HEK293 (cell line): Measurements from ENCODE around the gene DSTN.

ENCODE experiments used
- CTCF ChIA-PET: fragments of 350-600 bp; formaldehyde crosslinking; extraction: SDS; loops from one replicate; lab custom pipeline; 2021; ENCODE audit warnings: antibody characterized with exemption; lab: Yijun Ruan, JAX
- POLR2A ChIA-PET: fragments of 300-600 bp; formaldehyde crosslinking; extraction: SDS; loops from one replicate; lab custom pipeline; 2020; ENCODE audit warnings: antibody characterized with exemption, inconsistent platforms; lab: Yijun Ruan, JAX
- H3K27ac ChIP-seq: fragments of 200-500 bp; sonication (Bioruptor generic); 2 replicates; pipeline ENCODE4 v1.5.1; 2014; ENCODE audit warnings: low read depth, low read length, control low read depth, inconsistent platforms; ENCODE audit errors: extremely low read depth
- H3K36me3 ChIP-seq, 2 experiments: fragments of 200-500 bp in 1 of 2; sonication (Bioruptor generic) in 1 of 2; 1 replicate in 1 of 2; 2 replicates in 1 of 2; pipeline ENCODE4 v1.5.1; 2014 to 2017; ENCODE audit warnings: inconsistent platforms in 2 of 2, low read length in 2 of 2; ENCODE audit not compliant: control insufficient read depth in 2 of 2, insufficient read depth in 1 of 2
- H3K4me1 ChIP-seq: fragments of 200-500 bp; sonication (Bioruptor generic); 2 replicates; pipeline ENCODE4 v1.5.1; 2014; ENCODE audit warnings: mild to moderate bottlenecking, low read length, inconsistent platforms; ENCODE audit not compliant: control insufficient read depth, insufficient read depth
- H3K4me3 ChIP-seq: 2 replicates; pipeline ENCODE4 v1.5.1; 2011; ENCODE audit warnings: low read depth, mild to moderate bottlenecking, control low read depth, low read length, moderate library complexity
- H3K9me3 ChIP-seq: fragments of 200-500 bp; sonication (Bioruptor generic); 2 replicates; pipeline ENCODE4 v1.5.1; 2014; ENCODE audit warnings: low read depth, low read length, inconsistent platforms; ENCODE audit not compliant: control insufficient read depth, insufficient read depth
- CTCF ChIP-seq: fragments of 450-650 bp; formaldehyde crosslinking; IDR thresholded peaks from 2 replicates; pipeline ENCODE4 v1.5.1; 2016; ENCODE audit warnings: missing biosample characterization, missing genetic modification characterization
- ELK4 ChIP-seq: IDR thresholded peaks from 2 replicates; pipeline ENCODE4 v1.6.1; 2011; ENCODE audit warnings: mild to moderate bottlenecking, low read depth, low read length, borderline replicate concordance
- HOXD13 ChIP-seq: sonication (generic); formaldehyde crosslinking; IDR thresholded peaks from 2 replicates; pipeline ENCODE4 v1.8.0; 2022; ENCODE audit warnings: missing genetic modification reagents, borderline replicate concordance
- INSM2 ChIP-seq: fragments of 450-650 bp; formaldehyde crosslinking; IDR thresholded peaks from 2 replicates; pipeline ENCODE4 v1.5.1; 2016; ENCODE audit warnings: missing biosample characterization, missing genetic modification characterization
- KLF16 ChIP-seq: fragments of 450-650 bp; formaldehyde crosslinking; IDR thresholded peaks from 2 replicates; pipeline ENCODE4 v1.5.1; 2017; ENCODE audit warnings: missing biosample characterization, missing genetic modification characterization
- MYNN ChIP-seq: fragments of 450-650 bp; formaldehyde crosslinking; IDR thresholded peaks from 2 replicates; pipeline ENCODE4 v1.5.1; 2016; ENCODE audit warnings: missing biosample characterization, missing genetic modification characterization, borderline replicate concordance
- SCRT1 ChIP-seq: fragments of 450-650 bp; formaldehyde crosslinking; IDR thresholded peaks from 2 replicates; pipeline ENCODE4 v1.5.1; 2016; ENCODE audit warnings: missing biosample characterization, missing genetic modification characterization, borderline replicate concordance
- ZBTB7A ChIP-seq: fragments of 450-650 bp; formaldehyde crosslinking; IDR thresholded peaks from 2 replicates; pipeline ENCODE4 v1.5.1; 2016; ENCODE audit warnings: low read depth, missing biosample characterization, missing genetic modification characterization
- ZNF132 ChIP-seq: fragments of 450-650 bp; formaldehyde crosslinking; IDR thresholded peaks from 2 replicates; pipeline ENCODE4 v1.5.1; 2017; ENCODE audit warnings: missing biosample characterization, missing genetic modification characterization, borderline replicate concordance
- ZNF214 ChIP-seq: fragments of 450-650 bp; formaldehyde crosslinking; IDR thresholded peaks from 2 replicates; pipeline ENCODE4 v1.5.1; 2017; ENCODE audit warnings: missing biosample characterization, mild to moderate bottlenecking, missing genetic modification characterization, borderline replicate concordance
- ZNF24 ChIP-seq: fragments of 450-650 bp; formaldehyde crosslinking; IDR thresholded peaks from 2 replicates; pipeline ENCODE4 v1.5.1; 2016; ENCODE audit warnings: missing biosample characterization, missing genetic modification characterization
- ZNF302 ChIP-seq: fragments of 450-650 bp; formaldehyde crosslinking; IDR thresholded peaks from 2 replicates; pipeline ENCODE4 v1.5.1; 2016; ENCODE audit warnings: missing biosample characterization, missing genetic modification characterization, low read depth
- ZNF561 ChIP-seq: fragments of 450-650 bp; IDR thresholded peaks from 2 replicates; pipeline ENCODE4 v1.5.1; 2018; ENCODE audit warnings: missing biosample characterization, missing genetic modification characterization, borderline replicate concordance
- ZNF776 ChIP-seq: fragments of 450-650 bp; formaldehyde crosslinking; IDR thresholded peaks from 2 replicates; pipeline ENCODE4 v1.5.0; 2017; ENCODE audit warnings: missing biosample characterization, missing genetic modification characterization, borderline replicate concordance
- ZNF792 ChIP-seq: fragments of 450-650 bp; formaldehyde crosslinking; IDR thresholded peaks from 2 replicates; pipeline ENCODE4 v1.5.1; 2016; ENCODE audit warnings: missing biosample characterization, missing genetic modification characterization
- ZNF843 ChIP-seq: fragments of 450-650 bp; formaldehyde crosslinking; IDR thresholded peaks from 2 replicates; pipeline ENCODE4 v1.5.1; 2016; ENCODE audit warnings: missing biosample characterization, missing genetic modification characterization
- TF ChIP-seq, protein P1 (sequence below): fragments of 450-650 bp; formaldehyde crosslinking; conservative IDR thresholded peaks from 2 replicates; pipeline ENCODE4 v1.5.1; 2016; ENCODE audit warnings: low read depth, missing biosample characterization, missing genetic modification characterization
- TF ChIP-seq, protein P2 (sequence below): fragments of 450-650 bp; formaldehyde crosslinking; IDR thresholded peaks from 2 replicates; pipeline ENCODE4 v1.5.1; 2016; ENCODE audit warnings: missing biosample characterization, missing genetic modification characterization

The DSTN gene

DNA sequence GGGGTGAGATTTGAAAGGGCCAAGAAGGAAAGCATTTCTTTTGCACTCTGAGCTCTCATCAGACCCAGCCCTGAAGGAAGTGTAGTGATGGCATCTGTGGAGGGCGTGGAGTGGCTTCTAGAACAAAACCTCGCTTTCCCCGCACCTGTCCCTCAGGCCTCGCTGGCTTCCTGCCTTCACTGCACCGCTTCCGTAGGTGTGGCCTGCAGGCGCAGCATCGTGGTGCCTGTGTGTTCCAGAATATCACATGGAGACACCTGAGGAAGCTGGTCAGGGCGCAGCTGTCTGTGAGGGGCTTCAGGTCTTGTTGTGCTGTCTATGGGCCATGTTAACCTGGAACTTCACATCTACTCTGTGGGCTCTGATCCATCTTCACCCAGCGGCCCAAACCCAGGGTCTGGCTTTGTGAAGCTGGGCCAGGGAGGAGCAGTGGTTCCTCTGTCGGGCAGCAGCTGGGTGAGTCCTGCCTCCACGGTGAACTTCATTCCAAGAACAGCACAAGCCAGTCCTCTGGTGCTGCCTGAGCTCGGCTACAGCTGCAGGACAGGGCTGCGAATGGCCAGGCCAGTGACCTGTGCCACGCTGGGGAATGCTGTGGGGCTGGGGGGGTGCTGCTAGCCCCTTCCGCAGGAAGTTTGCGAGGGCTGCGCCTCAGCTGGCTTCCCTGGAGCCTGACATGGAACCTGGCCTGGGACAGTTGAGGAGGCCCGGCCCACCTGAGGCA, 40.9 kb downstream of the DSTN start:
- Histone ChIP-seq H3K4me1 (no peaks in the 10 kb centered on the region), H3K4me3 (no peak overlapping the region), H3K9me3 (no peaks in the 10 kb centered on the region), H3K36me3 (peaks cover 0 to 36% of the 10 kb centered on the region in 2 experiments; a peak in 2 of 3 replicates), H3K27ac (no peak overlapping the region)
- CTCF ChIA-PET: interaction anchor here (0.7 to 1.9 kb wide), 10 partner anchors 8 to 328 kb away, joined by 3 to 5 read pairs (median 4); partner anchors contain the start of gene RRBP1
- TF ChIP-seq ZNF132 (tag by site-specific recombination) (no peak), ZNF561 (tag by site-specific recombination) (no peak), ZBTB7A (tag by site-specific recombination) (no peak), ZNF792 (tag by site-specific recombination) (no peak), ZNF843 (tag by site-specific recombination) (no peak), MYNN (tag by site-specific recombination) (no peak), ZNF214 (no peak), CTCF (tag by site-specific recombination) (no peak), KLF16 (tag by site-specific recombination) (no peak), INSM2 (tag by site-specific recombination) (no peak), HOXD13 (no peak), ZNF24 (tag by site-specific recombination) (no peak), ZNF776 (no peak), ELK4 (no peak), SCRT1 (tag by site-specific recombination) (no peak), ZNF302 (no peak)
- TF ChIP-seq, protein P1, sequence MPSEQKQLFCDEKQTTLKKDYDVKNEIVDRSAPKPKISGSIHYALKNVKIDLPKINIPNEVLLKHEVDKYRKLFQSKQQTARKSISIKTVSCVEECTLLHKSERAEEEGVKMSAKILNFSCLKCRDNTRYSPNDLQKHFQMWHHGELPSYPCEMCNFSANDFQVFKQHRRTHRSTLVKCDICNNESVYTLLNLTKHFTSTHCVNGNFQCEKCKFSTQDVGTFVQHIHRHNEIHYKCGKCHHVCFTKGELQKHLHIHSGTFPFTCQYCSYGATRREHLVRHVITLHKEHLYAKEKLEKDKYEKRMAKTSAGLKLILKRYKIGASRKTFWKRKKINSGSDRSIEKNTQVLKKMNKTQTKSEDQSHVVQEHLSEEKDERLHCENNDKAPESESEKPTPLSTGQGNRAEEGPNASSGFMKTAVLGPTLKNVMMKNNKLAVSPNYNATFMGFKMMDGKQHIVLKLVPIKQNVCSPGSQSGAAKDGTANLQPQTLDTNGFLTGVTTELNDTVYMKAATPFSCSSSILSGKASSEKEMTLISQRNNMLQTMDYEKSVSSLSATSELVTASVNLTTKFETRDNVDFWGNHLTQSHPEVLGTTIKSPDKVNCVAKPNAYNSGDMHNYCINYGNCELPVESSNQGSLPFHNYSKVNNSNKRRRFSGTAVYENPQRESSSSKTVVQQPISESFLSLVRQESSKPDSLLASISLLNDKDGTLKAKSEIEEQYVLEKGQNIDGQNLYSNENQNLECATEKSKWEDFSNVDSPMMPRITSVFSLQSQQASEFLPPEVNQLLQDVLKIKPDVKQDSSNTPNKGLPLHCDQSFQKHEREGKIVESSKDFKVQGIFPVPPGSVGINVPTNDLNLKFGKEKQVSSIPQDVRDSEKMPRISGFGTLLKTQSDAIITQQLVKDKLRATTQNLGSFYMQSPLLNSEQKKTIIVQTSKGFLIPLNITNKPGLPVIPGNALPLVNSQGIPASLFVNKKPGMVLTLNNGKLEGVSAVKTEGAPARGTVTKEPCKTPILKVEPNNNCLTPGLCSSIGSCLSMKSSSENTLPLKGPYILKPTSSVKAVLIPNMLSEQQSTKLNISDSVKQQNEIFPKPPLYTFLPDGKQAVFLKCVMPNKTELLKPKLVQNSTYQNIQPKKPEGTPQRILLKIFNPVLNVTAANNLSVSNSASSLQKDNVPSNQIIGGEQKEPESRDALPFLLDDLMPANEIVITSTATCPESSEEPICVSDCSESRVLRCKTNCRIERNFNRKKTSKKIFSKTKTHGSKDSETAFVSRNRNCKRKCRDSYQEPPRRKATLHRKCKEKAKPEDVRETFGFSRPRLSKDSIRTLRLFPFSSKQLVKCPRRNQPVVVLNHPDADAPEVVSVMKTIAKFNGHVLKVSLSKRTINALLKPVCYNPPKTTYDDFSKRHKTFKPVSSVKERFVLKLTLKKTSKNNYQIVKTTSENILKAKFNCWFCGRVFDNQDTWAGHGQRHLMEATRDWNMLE (tag by site-specific recombination): no peak
- TF ChIP-seq, protein P2, sequence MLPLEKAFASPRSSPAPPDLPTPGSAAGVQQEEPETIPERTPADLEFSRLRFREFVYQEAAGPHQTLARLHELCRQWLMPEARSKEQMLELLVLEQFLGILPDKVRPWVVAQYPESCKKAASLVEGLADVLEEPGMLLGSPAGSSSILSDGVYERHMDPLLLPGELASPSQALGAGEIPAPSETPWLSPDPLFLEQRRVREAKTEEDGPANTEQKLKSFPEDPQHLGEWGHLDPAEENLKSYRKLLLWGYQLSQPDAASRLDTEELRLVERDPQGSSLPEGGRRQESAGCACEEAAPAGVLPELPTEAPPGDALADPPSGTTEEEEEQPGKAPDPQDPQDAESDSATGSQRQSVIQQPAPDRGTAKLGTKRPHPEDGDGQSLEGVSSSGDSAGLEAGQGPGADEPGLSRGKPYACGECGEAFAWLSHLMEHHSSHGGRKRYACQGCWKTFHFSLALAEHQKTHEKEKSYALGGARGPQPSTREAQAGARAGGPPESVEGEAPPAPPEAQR (tag by site-specific recombination): no peak
- POLR2A ChIA-PET: interaction anchor here (1.0 to 1.4 kb wide), 2 partner anchors 41 to 74 kb away, joined by 4 to 6 read pairs; partner anchors contain the start of gene DSTN
